Testis (tissue), 3 donors: ENCODE data around the gene BMP10. TPM values are rescaled to one million over a fixed set of nuclear protein-coding genes. Genes with fewer than 3 reads are reported as not detected.

ENCODE experiments used
- DNase-seq: peaks from one replicate; pipeline ENCODE4 v3.0.0-alpha.2; 2019
- H3K27ac ChIP-seq, 2 donors: fragments of 200-600 bp; sonication (generic); one replicate each; pipeline ENCODE4 v1.5.1; 2019
- H3K27me3 ChIP-seq: fragments of 200-600 bp; sonication (generic); one replicate; pipeline ENCODE4 v1.5.1; 2019
- H3K36me3 ChIP-seq: fragments of 200-600 bp; sonication (generic); one replicate; pipeline ENCODE4 v1.5.1; 2017; ENCODE audit warnings: low read depth; ENCODE audit errors: missing control alignments
- H3K4me1 ChIP-seq: fragments of 200-600 bp; sonication (generic); one replicate; pipeline ENCODE4 v1.5.1; 2019
- H3K4me3 ChIP-seq, 2 donors: fragments of 200-600 bp; sonication (generic); one replicate each; pipeline ENCODE4 v1.5.1; 2017 to 2019
- H3K9me3 ChIP-seq: fragments of 200-600 bp; sonication (generic); one replicate; pipeline ENCODE4 v1.5.1; 2017
- CTCF ChIP-seq, 3 experiments: fragments of 450-650 bp in 2 of 3; fragments of 200-600 bp in 1 of 3; sonication (generic) in 1 of 3; IDR thresholded peaks; one replicate each; pipeline ENCODE4 v1.5.1; 2016 to 2019; ENCODE audit warnings: antibody characterized with exemption in 3 of 3, mild to moderate bottlenecking in 2 of 3, moderate library complexity in 1 of 3
- POLR2A ChIP-seq: fragments of 450-650 bp; IDR thresholded peaks from one replicate; pipeline ENCODE4 v1.6.1; 2017; ENCODE audit warnings: antibody characterized with exemption, mild to moderate bottlenecking, moderate library complexity
- WGBS, 2 donors: methylation state at CpG; one replicate each; pipeline ENCODE4 v1.1.5; 2018; 5-methylcytosine and 5-hydroxymethylcytosine counted together
- intact Hi-C: fragments of 100-400 bp; cut with DNase I; formaldehyde crosslinking; loops from one replicate; pipeline ENCODE4 v1.15.1; 2023; ENCODE audit warnings: low total_unique reads
- polyA plus RNA-seq: library from polyadenylated mRNA; stranded (reverse); fragments of 350-450 nt; fragmentation: Illumina TruSeq; extraction: RNeasy Lipid Tissue Mini Kit (QIAGEN cat#74804); gene quantifications from one replicate; pipeline ENCODE4 v1.2.3, GENCODE V29; 2014; ENCODE audit warnings: low read depth, low replicate concordance; ENCODE audit not compliant: insufficient read depth
- total RNA-seq, 2 donors: library from RNA; depleted of rRNA; stranded (reverse); fragments of >200 nt; gene quantifications; one replicate each; pipeline ENCODE4 v1.2.3, GENCODE V29; 2016

Gene BMP10
- total and polyA plus RNA-seq, 3 donors from 2014 or later, result 0.26 TPM; not detected in 2

GRCh38 chr2:68916226-68916625 lies 45.0 kb upstream of the BMP10 start:
- TF ChIP-seq POLR2A, result no peak
- no peak for TF ChIP-seq CTCF (IDR thresholded peaks at IDR 0.05)
- Histone ChIP-seq H3K36me3 (no peaks in the 10 kb centered on the region), H3K9me3 (no peaks in the 10 kb centered on the region), H3K4me1 (no peaks in the 10 kb centered on the region), H3K27me3 (no peaks in the 10 kb centered on the region), H3K4me3 (no peak overlapping the region), H3K27ac (no peak overlapping the region)
- WGBS, 2 donors, result 50 to 56% methylated on average over 1 of the region's 1 CpG
- intact Hi-C loops, result loop anchor here (10.0 kb wide), 1 partner anchor 171 kb away; no protein-coding TSS in a partner anchor
- DNase-seq, result no peak

GRCh38 chr2:68915393-68915792 lies 44.2 kb upstream of the BMP10 start:
- TF ChIP-seq CTCF (IDR thresholded peaks at IDR 0.05), result no peak
- no peak for TF ChIP-seq POLR2A
- no peak overlapping the region for H3K4me3 ChIP-seq
- no peaks in the 10 kb centered on the region for H3K4me1 ChIP-seq
- WGBS, 2 donors, result 86 to 96% methylated on average over 4 of the region's 4 CpGs
- DNase-seq, result no peak
- no peaks in the 10 kb centered on the region for H3K36me3 ChIP-seq
- intact Hi-C loops, result loop anchor here (10.0 kb wide), 1 partner anchor 171 kb away; no protein-coding TSS in a partner anchor
- H3K27me3 ChIP-seq, result no peaks in the 10 kb centered on the region
- H3K27ac ChIP-seq, result no peak overlapping the region
- H3K9me3 ChIP-seq, result no peaks in the 10 kb centered on the region

GRCh38 chr2:68913359-68913758 lies 42.2 kb upstream of the BMP10 start:
- no peak for TF ChIP-seq CTCF (IDR thresholded peaks at IDR 0.05)
- no peak for TF ChIP-seq POLR2A

GRCh38 chr2:68912732-68913131 lies 41.5 kb upstream of the BMP10 start:
- Histone ChIP-seq H3K4me3 (no peak overlapping the region), H3K27me3 (no peaks in the 10 kb centered on the region), H3K4me1 (peaks cover 8% of the 10 kb centered on the region), H3K27ac (no peak overlapping the region), H3K36me3 (no peaks in the 10 kb centered on the region), H3K9me3 (no peaks in the 10 kb centered on the region)
- 39 to 40% methylated on average over 2 of the region's 2 CpGs for WGBS, 2 donors
- intact Hi-C loops, result loop anchor here (10.0 kb wide), 1 partner anchor 168 kb away; no protein-coding TSS in a partner anchor
- no peak for DNase-seq
- TF ChIP-seq POLR2A, result no peak
- TF ChIP-seq CTCF (IDR thresholded peaks at IDR 0.05), result no peak

More at GRCh38 chr2:68913359-68913758, 42.2 kb upstream of the BMP10 start:
- no peak for DNase-seq
- no peak overlapping the region for H3K4me3 ChIP-seq
- H3K4me1 ChIP-seq, result peaks cover 6% of the 10 kb centered on the region
- H3K27ac ChIP-seq, result no peak overlapping the region
- H3K9me3 ChIP-seq, result no peaks in the 10 kb centered on the region
- intact Hi-C loops, result loop anchor here (10.0 kb wide), 1 partner anchor 169 kb away; no protein-coding TSS in a partner anchor
- no peaks in the 10 kb centered on the region for H3K27me3 ChIP-seq
- WGBS, 2 donors, result 91 to 96% methylated on average over 3 of the region's 3 CpGs
- H3K36me3 ChIP-seq, result no peaks in the 10 kb centered on the region

- no peak for TF ChIP-seq CTCF (IDR thresholded peaks at IDR 0.05)
- no peak for TF ChIP-seq POLR2A
- Histone ChIP-seq H3K4me1 (peaks cover 8% of the 10 kb centered on the region), H3K4me3 (no peak overlapping the region), H3K9me3 (no peaks in the 10 kb centered on the region), H3K27me3 (no peaks in the 10 kb centered on the region), H3K36me3 (no peaks in the 10 kb centered on the region), H3K27ac (no peak overlapping the region)
- intact Hi-C loops, result loop anchor here (10.0 kb wide), 1 partner anchor 167 kb away; no protein-coding TSS in a partner anchor
- 92 to 98% methylated on average over 3 of the region's 3 CpGs for WGBS, 2 donors
- no peak for DNase-seq
Measured at GRCh38 chr2:68912111-68912510, 40.9 kb upstream of the BMP10 start.
